HEK293 (cell line): ENCODE measurements around the gene TMEM205.

Experiments used
- CTCF ChIA-PET: fragments of 350-600 bp; formaldehyde crosslinking; extraction: SDS; loops from one replicate; lab custom pipeline; 2021; ENCODE audit warnings: antibody characterized with exemption; lab: Yijun Ruan, JAX
- POLR2A ChIA-PET: fragments of 300-600 bp; formaldehyde crosslinking; extraction: SDS; loops from one replicate; lab custom pipeline; 2020; ENCODE audit warnings: antibody characterized with exemption, inconsistent platforms; lab: Yijun Ruan, JAX
- H3K27ac ChIP-seq: fragments of 200-500 bp; sonication (Bioruptor generic); 2 replicates; pipeline ENCODE4 v1.5.1; 2014; ENCODE audit warnings: low read depth, low read length, control low read depth, inconsistent platforms; ENCODE audit errors: extremely low read depth
- H3K36me3 ChIP-seq, 2 experiments: fragments of 200-500 bp in 1 of 2; sonication (Bioruptor generic) in 1 of 2; 1 replicate in 1 of 2; 2 replicates in 1 of 2; pipeline ENCODE4 v1.5.1; 2014 to 2017; ENCODE audit warnings: inconsistent platforms in 2 of 2, low read length in 2 of 2; ENCODE audit not compliant: control insufficient read depth in 2 of 2, insufficient read depth in 1 of 2
- H3K4me1 ChIP-seq: fragments of 200-500 bp; sonication (Bioruptor generic); 2 replicates; pipeline ENCODE4 v1.5.1; 2014; ENCODE audit warnings: mild to moderate bottlenecking, low read length, inconsistent platforms; ENCODE audit not compliant: control insufficient read depth, insufficient read depth
- H3K4me3 ChIP-seq: 2 replicates; pipeline ENCODE4 v1.5.1; 2011; ENCODE audit warnings: low read depth, mild to moderate bottlenecking, control low read depth, low read length, moderate library complexity
- H3K9me3 ChIP-seq: fragments of 200-500 bp; sonication (Bioruptor generic); 2 replicates; pipeline ENCODE4 v1.5.1; 2014; ENCODE audit warnings: low read depth, low read length, inconsistent platforms; ENCODE audit not compliant: control insufficient read depth, insufficient read depth
- BCL6B ChIP-seq: fragments of 450-650 bp; formaldehyde crosslinking; IDR thresholded peaks from 2 replicates; pipeline ENCODE4 v1.5.1; 2017; ENCODE audit warnings: missing biosample characterization, missing genetic modification characterization
- CTCF ChIP-seq: fragments of 450-650 bp; formaldehyde crosslinking; IDR thresholded peaks from 2 replicates; pipeline ENCODE4 v1.5.1; 2016; ENCODE audit warnings: missing biosample characterization, missing genetic modification characterization
- EGR2 ChIP-seq: fragments of 450-650 bp; formaldehyde crosslinking; IDR thresholded peaks from 2 replicates; pipeline ENCODE4 v1.5.1; 2016; ENCODE audit warnings: low read depth, missing biosample characterization, missing genetic modification characterization
- GLI4 ChIP-seq: fragments of 450-650 bp; formaldehyde crosslinking; IDR thresholded peaks from 2 replicates; pipeline ENCODE4 v1.5.1; 2016; ENCODE audit warnings: missing biosample characterization, missing genetic modification characterization
- KLF1 ChIP-seq: fragments of 450-650 bp; formaldehyde crosslinking; IDR thresholded peaks from 2 replicates; pipeline ENCODE4 v1.5.1; 2016; ENCODE audit warnings: missing biosample characterization, missing genetic modification characterization
- MEIS1 ChIP-seq: sonication (generic); formaldehyde crosslinking; IDR thresholded peaks from 2 replicates; pipeline ENCODE4 v1.8.1; 2022; ENCODE audit warnings: missing genetic modification reagents, mild to moderate bottlenecking, borderline replicate concordance
- MZF1 ChIP-seq: fragments of 450-650 bp; formaldehyde crosslinking; IDR thresholded peaks from 2 replicates; pipeline ENCODE4 v1.5.1; 2017; ENCODE audit warnings: missing biosample characterization, missing genetic modification characterization, borderline replicate concordance
- OVOL3 ChIP-seq: fragments of 450-650 bp; formaldehyde crosslinking; IDR thresholded peaks from 2 replicates; pipeline ENCODE4 v1.5.1; 2016; ENCODE audit warnings: missing biosample characterization, missing genetic modification characterization
- SCRT2 ChIP-seq: fragments of 450-650 bp; formaldehyde crosslinking; IDR thresholded peaks from 2 replicates; pipeline ENCODE4 v1.5.1; 2016; ENCODE audit warnings: missing biosample characterization, missing genetic modification characterization
- SETDB1 ChIP-seq: IDR thresholded peaks from one replicate; pipeline ENCODE4 v1.6.1; 2017; ENCODE audit warnings: mild to moderate bottlenecking, low read length, moderate library complexity, mixed read lengths; ENCODE audit not compliant: insufficient read length
- ZNF18 ChIP-seq: fragments of 450-650 bp; formaldehyde crosslinking; IDR thresholded peaks from 2 replicates; pipeline ENCODE4 v1.5.1; 2016; ENCODE audit warnings: missing biosample characterization, missing genetic modification characterization
- ZNF2 ChIP-seq: fragments of 450-650 bp; formaldehyde crosslinking; IDR thresholded peaks from 2 replicates; pipeline ENCODE4 v1.5.1; 2016; ENCODE audit warnings: missing biosample characterization, missing genetic modification characterization
- ZNF311 ChIP-seq: fragments of 450-650 bp; formaldehyde crosslinking; IDR thresholded peaks from 2 replicates; pipeline ENCODE4 v1.5.1; 2017; ENCODE audit warnings: missing biosample characterization, missing genetic modification characterization, borderline replicate concordance
- ZNF341 ChIP-seq: fragments of 450-650 bp; formaldehyde crosslinking; IDR thresholded peaks from 2 replicates; pipeline ENCODE4; 2016; ENCODE audit warnings: low read depth, missing biosample characterization, missing genetic modification characterization
- ZNF398 ChIP-seq: fragments of 450-650 bp; formaldehyde crosslinking; IDR thresholded peaks from 2 replicates; pipeline ENCODE4 v1.5.1; 2017; ENCODE audit warnings: missing biosample characterization, missing genetic modification characterization
- ZNF501 ChIP-seq: fragments of 450-650 bp; formaldehyde crosslinking; IDR thresholded peaks from 2 replicates; pipeline ENCODE4 v1.5.1; 2016; ENCODE audit warnings: missing biosample characterization, missing genetic modification characterization
- ZNF555 ChIP-seq: fragments of 450-650 bp; formaldehyde crosslinking; conservative IDR thresholded peaks from 2 replicates; pipeline ENCODE4 v1.5.1; 2017; ENCODE audit warnings: missing biosample characterization, mild to moderate bottlenecking, missing genetic modification characterization, inconsistent platforms
- ZNF560 ChIP-seq: fragments of 450-650 bp; formaldehyde crosslinking; IDR thresholded peaks from 2 replicates; pipeline ENCODE4 v1.5.1; 2017; ENCODE audit warnings: missing biosample characterization, missing genetic modification characterization, borderline replicate concordance
- ZNF600 ChIP-seq: fragments of 450-650 bp; formaldehyde crosslinking; IDR thresholded peaks from 2 replicates; pipeline ENCODE4 v1.5.1; 2016; ENCODE audit warnings: missing biosample characterization, missing genetic modification characterization
- ZNF629 ChIP-seq: fragments of 450-650 bp; formaldehyde crosslinking; IDR thresholded peaks from 2 replicates; pipeline ENCODE4 v1.5.1; 2017; ENCODE audit warnings: missing biosample characterization, missing genetic modification characterization
- ZSCAN4 ChIP-seq: fragments of 450-650 bp; formaldehyde crosslinking; IDR thresholded peaks from 2 replicates; pipeline ENCODE4 v1.5.1; 2017; ENCODE audit warnings: missing biosample characterization, missing genetic modification characterization

The TMEM205 gene

GRCh38 chr19:11361037-11361770 lies 15.1 kb upstream of the TMEM205 start (continued):
- no peak for TF ChIP-seq CTCF (tag by site-specific recombination)
- peak; percentile 11; the same call in 1 of the 2 replicates for TF ChIP-seq ZNF600
- TF ChIP-seq KLF1 (tag by site-specific recombination), result no peak
- peak; percentile 59 for TF ChIP-seq SCRT2 (tag by site-specific recombination)
- peak; percentile 46; the same call in 1 of the 2 replicates for TF ChIP-seq ZNF341 (tag by site-specific recombination)
- no peak for TF ChIP-seq OVOL3 (tag by site-specific recombination)
- no peak for TF ChIP-seq ZNF2
- no peak for TF ChIP-seq ZNF629 (tag by site-specific recombination)
- TF ChIP-seq GLI4 (tag by site-specific recombination), result no peak
- TF ChIP-seq ZNF555 (tag by site-specific recombination), result no peak
- no peak for TF ChIP-seq SETDB1
- no peak for TF ChIP-seq BCL6B (tag by site-specific recombination)
- TF ChIP-seq ZNF18 (tag by site-specific recombination), result no peak
- TF ChIP-seq, all 188 proteins: peak for 4

- POLR2A ChIA-PET, result no interaction called here
- TF ChIP-seq EGR2 (tag by site-specific recombination) (no peak), ZNF501 (tag by site-specific recombination) (no peak), ZNF311 (no peak), ZNF560 (tag by site-specific recombination) (no peak)
- CTCF ChIA-PET, result interaction anchor here (0.9 to 1.2 kb wide), 2 partner anchors 21 to 116 kb away, joined by 3 to 4 read pairs; no protein-coding TSS in a partner anchor
- no peak overlapping the region for H3K4me3 ChIP-seq
- no peaks in the 10 kb centered on the region; the same call in 1 of the 2 replicates for H3K4me1 ChIP-seq
- no peak overlapping the region for H3K27ac ChIP-seq
- H3K9me3 ChIP-seq, result no peaks in the 10 kb centered on the region
- H3K36me3 ChIP-seq, result peaks cover 0 to 5% of the 10 kb centered on the region in 2 experiments; a peak in 1 of 3 replicates
Observed at GRCh38 chr19:11359421-11359820, 13.4 kb upstream of the TMEM205 start.

GRCh38 chr19:11356676-11357550 lies 10.8 kb upstream of the TMEM205 start:
- no peaks in the 10 kb centered on the region for H3K9me3 ChIP-seq
- no peak overlapping the region for H3K27ac ChIP-seq
- TF ChIP-seq ZNF398 (tag by site-specific recombination) (peak; percentile 90), MZF1 (tag by site-specific recombination) (no peak), EGR2 (tag by site-specific recombination) (no peak), MEIS1 (CRISPR knock-in tag) (no peak), ZSCAN4 (tag by site-specific recombination) (peak; percentile 37; the same call in 1 of the 2 replicates)
- ChIA-PET POLR2A (no interaction called here), CTCF (interaction anchor here (0.9 kb wide), 1 partner anchor 25 kb away, joined by 3 read pairs; no protein-coding TSS in a partner anchor)
- no peaks in the 10 kb centered on the region; the same call in 1 of the 2 replicates for H3K4me1 ChIP-seq
- H3K36me3 ChIP-seq, result no peaks in the 10 kb centered on the region
- no peak overlapping the region for H3K4me3 ChIP-seq
